GM19023 (cell line): ENCODE data around the gene QPCT.
"Not testable (repeated sequence)": the region's sequence is repeated elsewhere in the genome, so short reads cannot be mapped to it uniquely, and the experiment has no call there.

Experiments
- ATAC-seq: cut with Tn5 transposase; IDR thresholded peaks from one replicate; pipeline ENCODE4 v1.9.1; 2021; ENCODE audit warnings: mild to moderate bottlenecking, moderate library complexity; ENCODE audit not compliant: unreplicated experiment

The QPCT gene

GRCh38 chr2:37389989-37390765, 45.7 kb downstream of the QPCT start:
- ATAC-seq, result peak; percentile 94

GRCh38 chr2:37390777-37391176, 46.3 kb downstream of the QPCT start:
- ATAC-seq, result peak; percentile 5

DNA sequence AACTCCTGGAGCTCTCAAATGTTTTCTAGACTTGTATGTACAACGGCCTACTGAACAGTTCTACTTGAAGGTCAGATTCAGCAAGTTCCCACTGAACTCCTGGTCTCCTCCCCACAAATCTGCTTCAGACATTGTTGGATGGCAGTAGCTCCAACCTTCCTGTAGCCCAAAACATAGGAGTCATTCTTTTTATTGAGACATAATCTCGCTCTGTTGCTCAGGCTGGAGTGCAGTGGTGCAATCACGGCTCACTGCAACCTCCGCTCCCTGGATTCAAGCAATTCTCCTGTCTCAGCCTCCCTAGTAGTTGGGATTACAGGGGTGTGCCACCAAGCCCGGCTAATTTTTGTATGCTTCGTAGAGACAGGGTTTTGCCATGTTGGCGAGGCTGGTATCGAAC, 47.3 kb downstream of the QPCT start:
- ATAC-seq, result no peak

DNA sequence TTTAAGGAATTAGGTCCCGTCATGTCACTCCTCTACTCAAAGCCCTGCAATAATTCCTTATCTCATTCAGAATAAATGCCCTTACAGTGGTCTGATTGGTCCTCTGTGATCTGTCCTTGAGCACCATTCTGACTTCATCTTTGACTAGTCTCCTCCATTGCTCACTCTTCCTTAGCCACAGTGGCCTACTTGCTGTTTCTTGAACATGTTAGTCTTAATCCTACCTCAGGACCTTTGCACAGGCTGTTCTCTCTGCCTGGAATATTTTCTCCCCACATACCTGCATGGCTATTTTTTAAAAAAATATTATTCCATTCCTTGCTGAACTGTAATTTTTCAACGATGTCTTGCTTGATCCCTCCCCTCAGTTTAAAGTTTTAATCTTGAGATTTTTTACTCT, 48.0 kb downstream of the QPCT start:
- ATAC-seq, result no peak

- no peak for ATAC-seq
These were observed 49.8 kb downstream of the QPCT start for GRCh38 chr2:37394263-37394662.

DNA sequence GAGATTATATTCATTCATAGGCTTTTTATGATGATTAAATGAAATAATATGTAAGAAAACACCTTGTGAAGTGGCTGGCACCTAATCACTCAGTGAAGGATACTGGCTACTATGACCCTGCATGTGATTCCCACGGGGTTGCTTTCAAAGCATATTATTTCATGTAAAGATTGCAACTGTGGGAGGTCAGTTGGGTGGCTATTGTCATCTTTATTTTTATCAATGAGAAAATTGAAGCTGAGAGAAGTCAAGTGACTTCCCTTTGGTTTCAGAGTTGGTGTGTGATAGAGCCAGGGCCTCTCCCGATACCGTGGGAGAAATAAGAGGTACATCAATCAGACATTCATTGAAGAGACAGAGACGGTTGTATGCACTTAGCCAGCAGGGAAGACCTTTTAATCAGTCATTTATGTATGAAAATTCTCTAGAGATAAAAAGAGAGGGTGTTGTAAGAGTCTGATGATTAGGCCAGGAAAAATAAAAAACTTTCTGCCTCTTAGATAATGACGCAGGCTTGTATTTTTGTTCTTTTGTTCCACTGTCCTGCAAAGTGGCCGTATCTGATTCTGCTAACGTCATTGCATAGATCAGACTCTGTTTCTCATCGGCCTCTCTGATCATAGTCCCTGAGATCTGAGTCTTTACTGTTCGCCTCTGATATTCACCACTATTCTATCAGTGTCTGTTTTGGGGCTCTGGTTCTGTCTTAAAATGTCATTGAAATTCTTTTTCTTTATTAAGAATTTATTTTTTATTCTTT, 50.5 kb downstream of the QPCT start:
- no peak for ATAC-seq

DNA sequence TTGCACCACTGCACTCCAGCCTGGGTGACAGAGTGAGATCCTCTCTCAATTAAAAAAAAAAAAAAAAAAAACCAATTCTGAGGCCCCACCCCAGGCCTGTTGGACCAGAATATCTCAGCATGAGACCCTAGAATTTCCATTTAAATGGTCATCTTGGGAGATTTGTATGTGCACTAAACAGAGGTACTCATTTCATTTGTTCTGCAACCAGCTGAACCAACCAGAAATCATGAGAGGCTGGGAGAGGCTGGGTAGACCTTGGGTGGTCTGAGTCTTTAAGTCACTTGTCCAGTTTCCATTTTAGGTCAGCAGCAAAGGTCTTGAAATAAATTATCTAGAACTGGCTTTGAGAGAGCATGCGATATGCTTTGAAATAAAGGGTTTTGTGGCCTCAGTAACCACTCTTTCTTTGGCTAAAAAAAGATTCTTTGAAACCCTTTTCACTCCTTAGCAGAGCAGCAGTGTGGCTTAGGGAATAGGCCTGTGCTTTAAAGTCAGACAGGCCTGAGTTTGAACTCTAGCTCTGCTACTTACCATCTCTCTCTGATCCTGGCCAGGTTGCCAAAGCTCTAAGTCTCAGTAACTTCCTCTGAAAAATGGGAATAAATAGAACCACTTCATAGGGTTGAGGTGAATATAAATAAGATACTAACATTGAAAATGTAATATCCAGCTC, 52.6 kb downstream of the QPCT start:
- no peak for ATAC-seq

- no peak for ATAC-seq
These were observed 54.6 kb downstream of the QPCT start for GRCh38 chr2:37398990-37399389.

DNA sequence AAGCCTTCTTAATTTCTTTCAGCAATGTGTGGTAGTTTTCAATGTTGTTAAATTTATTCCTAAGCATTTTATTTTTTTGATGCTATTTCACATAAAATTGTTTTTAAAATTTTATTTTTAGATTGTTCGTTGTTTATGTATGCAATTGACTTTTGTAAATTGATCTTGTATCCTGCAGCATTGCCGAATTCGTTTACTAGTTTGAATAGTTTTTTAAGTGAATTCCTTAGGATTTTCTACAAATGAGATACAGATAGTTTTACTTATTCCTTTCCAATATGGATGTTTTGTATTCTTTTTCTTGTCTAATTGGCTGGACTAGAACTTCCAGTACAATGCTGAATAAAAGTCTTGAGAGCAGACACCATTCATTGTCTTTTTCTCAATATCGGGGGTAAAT, 55.6 kb downstream of the QPCT start:
- no peak for ATAC-seq

DNA sequence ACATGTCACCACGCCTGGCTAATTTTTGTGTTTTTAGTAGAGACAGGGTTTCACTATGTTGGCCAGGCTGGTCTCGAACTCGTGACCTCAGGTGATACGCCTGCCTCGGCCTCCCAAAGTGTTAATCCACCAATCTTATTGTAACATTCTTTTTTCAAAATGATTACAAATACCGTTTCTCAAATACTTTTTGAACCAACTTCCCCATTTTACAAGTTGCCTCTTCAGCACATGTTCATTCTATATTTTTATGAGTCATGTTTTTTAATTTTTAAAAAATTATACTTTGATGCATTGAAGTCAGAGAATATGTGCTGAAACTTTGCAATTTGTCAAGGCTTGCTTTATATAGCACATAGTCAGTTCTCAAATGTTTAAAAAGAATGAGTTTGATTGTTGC, 58.2 kb downstream of the QPCT start:
- ATAC-seq, result no peak

DNA sequence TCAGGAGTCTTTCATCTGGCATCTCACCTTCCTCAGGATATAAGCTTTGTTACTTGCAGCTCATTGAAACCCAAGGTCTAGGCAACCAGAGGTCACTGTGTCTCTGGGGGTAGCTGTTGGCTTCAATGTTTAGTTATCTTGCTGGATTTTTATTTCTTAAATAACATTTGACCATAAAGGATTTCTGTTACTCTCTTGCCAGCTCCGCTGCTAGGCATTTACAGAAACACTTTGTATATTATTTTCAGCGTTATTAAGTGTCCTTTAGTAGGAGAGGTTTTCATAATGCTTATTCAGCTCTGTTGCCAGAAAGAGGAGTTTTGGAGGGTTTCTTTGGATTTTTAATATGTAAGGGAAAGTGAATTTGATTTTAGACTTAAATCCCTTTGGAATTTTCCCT, 61.4 kb downstream of the QPCT start:
- no peak for ATAC-seq

GRCh38 chr2:37412231-37412630, 67.8 kb downstream of the QPCT start:
- no peak for ATAC-seq

- ATAC-seq, result not testable (repeated sequence)
These were observed 69.6 kb downstream of the QPCT start for GRCh38 chr2:37413911-37414469.

DNA sequence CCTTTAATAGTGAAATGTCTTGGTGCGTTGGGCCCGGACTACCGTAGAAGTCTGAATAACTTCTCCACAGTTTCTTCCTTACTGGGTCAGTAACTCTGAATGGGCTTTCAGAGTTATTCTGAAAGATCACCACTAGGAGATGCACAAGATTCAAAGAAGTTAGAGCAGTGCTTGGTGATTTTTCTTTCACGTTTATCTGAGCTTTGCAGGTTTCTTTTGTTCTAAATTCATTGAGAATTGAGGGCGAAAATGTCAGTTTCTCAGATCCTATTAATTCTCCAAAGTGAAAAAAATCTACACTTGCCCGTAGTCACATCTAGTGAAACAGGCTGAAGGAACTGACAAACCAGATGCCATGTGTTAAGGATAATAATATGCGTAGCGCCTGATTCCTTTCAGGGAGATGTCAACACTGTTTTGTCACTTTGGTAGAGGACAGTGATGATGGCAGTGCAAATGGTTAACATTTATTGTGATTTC, 70.1 kb downstream of the QPCT start:
- no peak for ATAC-seq

- no peak for ATAC-seq
These were observed 70.8 kb downstream of the QPCT start for GRCh38 chr2:37415128-37415820.

- ATAC-seq, result no peak
These were observed 72.9 kb downstream of the QPCT start for GRCh38 chr2:37417321-37417720.

GRCh38 chr2:37418956-37419355, 74.5 kb downstream of the QPCT start:
- no peak for ATAC-seq

GRCh38 chr2:37421686-37422085, 77.3 kb downstream of the QPCT start:
- ATAC-seq, result no peak

DNA sequence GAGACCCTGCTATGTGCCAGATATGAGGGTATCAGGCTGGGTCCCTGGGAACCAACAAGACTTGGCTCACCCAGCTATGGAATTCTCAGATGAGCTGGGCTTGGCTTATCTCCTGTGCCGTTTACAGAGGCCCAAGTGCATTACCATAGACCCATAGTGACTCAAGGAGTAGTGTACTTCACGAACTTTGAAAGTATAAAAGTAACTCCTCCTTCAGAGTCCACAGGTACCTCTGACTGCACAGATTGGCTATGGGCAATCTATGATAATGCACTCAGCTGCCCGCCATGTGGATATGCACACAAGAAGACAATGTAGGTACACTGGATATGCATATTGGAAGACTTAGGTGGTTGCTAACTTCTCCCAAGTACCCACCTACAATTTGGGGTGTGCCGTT, 78.4 kb downstream of the QPCT start:
- ATAC-seq, result no peak
